Upper lobe of right lung (tissue), 1 donor: Measurements from ENCODE around the gene OR11H1. TPM values are rescaled to one million over a fixed set of nuclear protein-coding genes. Genes with fewer than 3 reads are reported as not detected.
"Not testable (repeated sequence)": the region's sequence is repeated elsewhere in the genome, so short reads cannot be mapped to it uniquely, and the experiment has no call there.

Experiments
- ATAC-seq: fragments of 200-7000 bp; cut with Tn5 transposase; one replicate; pipeline ENCODE4 v1.9.1; 2020; ENCODE audit warnings: mild to moderate bottlenecking, moderate library complexity
- DNase-seq: peaks from one replicate; pipeline ENCODE4 v3.0.0-alpha.2; 2020
- H3K27ac ChIP-seq: fragments of 200-600 bp; one replicate; pipeline ENCODE4 v1.8.0; 2022
- H3K27me3 ChIP-seq: fragments of 200-600 bp; one replicate; pipeline ENCODE4 v1.8.0; 2022; ENCODE audit warnings: mild to moderate bottlenecking
- H3K36me3 ChIP-seq: fragments of 200-600 bp; one replicate; pipeline ENCODE4 v1.8.0; 2022
- H3K4me1 ChIP-seq: fragments of 200-600 bp; one replicate; pipeline ENCODE4 v1.8.0; 2022
- H3K4me3 ChIP-seq: fragments of 200-600 bp; one replicate; pipeline ENCODE4 v1.8.0; 2022; ENCODE audit warnings: mild to moderate bottlenecking
- H3K9me3 ChIP-seq: fragments of 200-600 bp; one replicate; pipeline ENCODE4 v1.8.0; 2022
- intact Hi-C: fragments of 100-400 bp; cut with DNase I; formaldehyde crosslinking; loops from one replicate; pipeline ENCODE4 v1.11.0; 2022
- long read RNA-seq: library from polyadenylated mRNA; unstranded; transcript quantifications from one replicate; pipeline ENCODE4 v2.0.0, GENCODE V29; 2021
- total RNA-seq: library from RNA; stranded (reverse); fragmentation: NEBNext Ultra II Directional; extraction: Animal tissue kit (Norgen Biotek cat#: 25700); gene quantifications from one replicate; pipeline ENCODE4 v1.2.1, GENCODE V29; 2021
- donor health status: DM: no; HTN: yes; CAD: no; lungs with severe emphysema.

The OR11H1 gene, protein sequence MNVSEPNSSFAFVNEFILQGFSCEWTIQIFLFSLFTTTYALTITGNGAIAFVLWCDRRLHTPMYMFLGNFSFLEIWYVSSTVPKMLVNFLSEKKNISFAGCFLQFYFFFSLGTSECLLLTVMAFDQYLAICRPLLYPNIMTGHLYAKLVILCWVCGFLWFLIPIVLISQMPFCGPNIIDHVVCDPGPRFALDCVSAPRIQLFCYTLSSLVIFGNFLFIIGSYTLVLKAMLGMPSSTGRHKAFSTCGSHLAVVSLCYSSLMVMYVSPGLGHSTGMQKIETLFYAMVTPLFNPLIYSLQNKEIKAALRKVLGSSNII
- total RNA-seq, result not detected
- long read RNA-seq, result 0 reads

DNA sequence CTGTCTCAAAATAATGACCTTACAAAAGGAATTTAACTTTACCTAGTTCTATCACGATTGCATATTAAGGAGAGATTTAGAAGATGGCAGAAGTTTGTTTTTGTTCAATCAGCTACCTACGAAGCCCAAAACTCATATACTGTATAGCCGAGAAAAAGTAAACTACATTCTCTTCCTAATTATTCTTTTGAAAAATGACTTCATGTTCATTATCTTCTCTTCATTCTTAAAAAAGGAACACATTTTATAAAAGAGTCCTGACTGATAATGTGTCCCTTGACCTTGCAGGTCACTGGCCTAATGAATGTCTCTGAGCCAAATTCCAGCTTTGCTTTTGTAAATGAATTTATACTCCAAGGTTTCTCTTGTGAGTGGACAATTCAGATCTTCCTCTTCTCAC, at the start of gene OR11H1:
Gene OR11H1, plus strand, starts transcription at position 301 of the 400 bp plus-strand sequence. Its CDS starts 0 bp downstream, at position 301.
- intact Hi-C loops, H3K27ac ChIP-seq, H3K36me3 ChIP-seq, H3K4me1 ChIP-seq, H3K4me3 ChIP-seq, H3K27me3 ChIP-seq, H3K9me3 ChIP-seq, ATAC-seq, DNase-seq: not testable (repeated sequence)

- H3K4me1 ChIP-seq, DNase-seq, H3K27ac ChIP-seq, H3K27me3 ChIP-seq, ATAC-seq, H3K9me3 ChIP-seq, H3K4me3 ChIP-seq, H3K36me3 ChIP-seq, intact Hi-C loops: not testable (repeated sequence)
These were observed 18.0 kb upstream of the OR11H1 start for GRCh38 chr22:15509967-15510366.

DNA sequence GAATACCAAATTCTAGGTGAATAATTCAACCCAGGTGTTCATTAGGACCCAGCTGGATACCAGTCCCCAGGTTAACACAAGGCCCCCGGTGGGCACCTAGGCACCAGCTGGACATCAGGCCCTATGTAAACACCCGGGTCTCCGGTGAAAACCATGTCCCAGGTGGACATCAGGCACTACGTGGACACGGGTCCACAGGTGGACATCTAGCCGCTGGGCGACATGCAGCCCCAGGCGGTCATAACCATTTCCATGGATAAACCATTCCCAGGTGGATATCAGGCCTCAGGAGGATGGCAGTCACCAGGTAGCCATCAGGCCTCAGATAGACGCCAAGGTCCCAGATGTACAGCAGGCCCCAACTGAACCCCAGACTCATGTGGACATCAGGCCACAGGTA, 12.1 kb upstream of the OR11H1 start:
- DNase-seq, H3K36me3 ChIP-seq, H3K27me3 ChIP-seq, H3K9me3 ChIP-seq, intact Hi-C loops, H3K4me3 ChIP-seq, ATAC-seq, H3K27ac ChIP-seq, H3K4me1 ChIP-seq: not testable (repeated sequence)

- H3K27ac ChIP-seq, H3K36me3 ChIP-seq, H3K9me3 ChIP-seq, intact Hi-C loops, H3K4me1 ChIP-seq, H3K4me3 ChIP-seq, H3K27me3 ChIP-seq: not testable (repeated sequence)
- DNase-seq, result peak; percentile 51
- peak; percentile 74 for ATAC-seq
These were observed 25.8 kb downstream of the OR11H1 start for GRCh38 chr22:15553767-15554166.

GRCh38 chr22:15563461-15563860, 35.5 kb downstream of the OR11H1 start:
- DNase-seq, H3K36me3 ChIP-seq, intact Hi-C loops, H3K4me1 ChIP-seq, H3K9me3 ChIP-seq, H3K4me3 ChIP-seq, H3K27me3 ChIP-seq, H3K27ac ChIP-seq: not testable (repeated sequence)
- ATAC-seq, result peak; percentile 27

DNA sequence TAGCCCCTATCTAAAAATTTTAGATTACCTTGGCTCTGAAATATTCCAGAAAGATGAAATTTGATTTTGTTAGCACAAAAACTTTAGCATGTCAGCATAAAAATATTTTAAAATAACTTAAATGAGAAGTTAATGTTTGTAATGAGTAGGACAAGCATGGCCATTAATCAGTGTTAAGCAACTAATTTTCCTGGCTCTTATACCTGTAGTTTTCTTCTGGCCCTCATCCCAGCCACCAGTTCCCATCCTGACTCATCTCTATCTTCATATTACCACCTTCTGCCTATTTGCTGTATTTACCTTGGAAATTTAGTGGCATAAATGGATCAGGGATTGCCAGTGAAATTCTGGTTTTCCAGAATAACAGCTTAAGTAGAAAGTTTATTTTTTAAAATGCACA, 37.1 kb downstream of the OR11H1 start:
- H3K27ac ChIP-seq, intact Hi-C loops, H3K4me3 ChIP-seq, DNase-seq, H3K4me1 ChIP-seq, H3K36me3 ChIP-seq, ATAC-seq, H3K9me3 ChIP-seq, H3K27me3 ChIP-seq: not testable (repeated sequence)

Other genes with a start within 250 kb of the OR11H1 start
- gene POTEH, start 161.8 kb downstream of the OR11H1 start, total RNA-seq, result not detected